HCT116 (cell line): ENCODE measurements around the gene TSKU. TPM values are rescaled to one million over a fixed set of nuclear protein-coding genes. Genes with fewer than 3 reads are reported as not detected.

ENCODE experiments used
- ATAC-seq: fragments of 200-7000 bp; cut with Tn5 transposase; 2 replicates; pipeline ENCODE4 v1.9.1; 2020; ENCODE audit warnings: mild to moderate bottlenecking, moderate library complexity
- BruUV-seq: library from RNA; stranded (reverse); fragments of 400-500 nt; replicated peaks from 2 replicates; lab custom pipeline; 2021; lab: Mats Ljungman, UMichigan
- CTCF ChIA-PET: fragments of 300-600 bp; sonication (Branson Sonifier 250); formaldehyde crosslinking; loops from one replicate; lab custom pipeline; 2021; ENCODE audit warnings: antibody characterized with exemption; lab: Charles Lee
- POLR2A ChIA-PET: fragments of 300-600, 350-600 bp; sonication (Branson Sonifier 250); formaldehyde crosslinking; loops from one replicate; lab custom pipeline; 2021; ENCODE audit warnings: antibody characterized with exemption; lab: Charles Lee
- RAD21 ChIA-PET, 2 experiments: fragments of 300-600 bp; sonication (Branson Sonifier 250); formaldehyde crosslinking; loops; one replicate each; lab custom pipeline; 2023; ENCODE audit warnings: low total read pairs in 2 of 2; ENCODE audit not compliant: uncharacterized antibody in 2 of 2, unreplicated experiment in 2 of 2, low non-redundant PET in 1 of 2; lab: Charles Lee
- DNase-seq: peaks from one replicate; pipeline ENCODE4 v3.0.0-alpha.2; 2010; ENCODE audit warnings: low read depth, low spot score
- H2AFZ ChIP-seq: fragments of 200-600 bp; shearing (Covaris generic), sonication (generic); 2 replicates; pipeline ENCODE4 v1.6.1; 2017; ENCODE audit warnings: low read depth, mixed run types, mixed read lengths, antibody characterized with exemption, low read length; ENCODE audit not compliant: poor library complexity, severe bottlenecking
- H3K27ac ChIP-seq: 2 replicates; pipeline ENCODE4 v1.5.1; 2012; ENCODE audit warnings: low read depth, low read length
- H3K27me3 ChIP-seq: fragments of 200-600 bp; sonication (generic); 2 replicates; pipeline ENCODE4 v1.6.1; 2016; ENCODE audit warnings: mixed run types, low read length, mixed read lengths; ENCODE audit not compliant: insufficient read depth
- H3K36me3 ChIP-seq, 2 experiments: fragments of 200-500 bp in 1 of 2; fragments of 200-600 bp in 1 of 2; sonication (Bioruptor generic) in 1 of 2; sonication (generic) in 1 of 2; 2 replicates each; pipeline versions ENCODE4 v1.5.1 to v1.6.1; 2014 to 2016; ENCODE audit warnings: low read length in 2 of 2, inconsistent platforms in 1 of 2, mixed read lengths in 1 of 2, mixed run types in 1 of 2; ENCODE audit not compliant: insufficient read depth in 2 of 2, control insufficient read depth in 1 of 2
- H3K4me1 ChIP-seq, 2 experiments: fragments of 200-600 bp in 1 of 2; sonication (generic) in 1 of 2; 2 replicates each; pipeline versions ENCODE4 v1.5.1 to v1.6.1; 2012 to 2017; ENCODE audit warnings: low read length in 2 of 2, inconsistent platforms in 1 of 2, mild to moderate bottlenecking in 1 of 2, mixed read lengths in 1 of 2, mixed run types in 1 of 2, moderate library complexity in 1 of 2; ENCODE audit not compliant: insufficient read depth in 2 of 2, control insufficient read depth in 1 of 2
- H3K4me2 ChIP-seq: fragments of 200-600 bp; sonication (generic); 2 replicates; pipeline ENCODE4 v1.6.1; 2017; ENCODE audit warnings: mixed run types, low read length, mixed read lengths
- H3K4me3 ChIP-seq, 2 experiments: fragments of 200-600 bp in 1 of 2; sonication (generic) in 1 of 2; replicated peaks in 1 of 2; 2 replicates each; pipeline ENCODE4 v1.5.1; 2011 to 2016; ENCODE audit warnings: low read length in 2 of 2, control low read depth in 1 of 2, low read depth in 1 of 2, mild to moderate bottlenecking in 1 of 2, mixed read lengths in 1 of 2, mixed run types in 1 of 2
- H3K79me2 ChIP-seq: fragments of 200-600 bp; sonication (generic); 2 replicates; pipeline ENCODE4 v1.6.1; 2017; ENCODE audit warnings: mild to moderate bottlenecking, mixed run types, low read length, moderate library complexity, mixed read lengths; ENCODE audit not compliant: insufficient read depth
- H3K9ac ChIP-seq: fragments of 200-600 bp; sonication (generic); 2 replicates; pipeline ENCODE4 v1.6.1; 2016; ENCODE audit warnings: low read length, mixed read lengths
- H3K9me2 ChIP-seq: fragments of 200-600 bp; sonication (generic), shearing (Covaris generic); 2 replicates; pipeline ENCODE4 v1.6.1; 2017; ENCODE audit warnings: mixed run types, mild to moderate bottlenecking, moderate library complexity; ENCODE audit not compliant: insufficient read depth
- H3K9me3 ChIP-seq, 2 experiments: fragments of 200-500 bp in 1 of 2; fragments of 200-600 bp in 1 of 2; sonication (Bioruptor generic) in 1 of 2; sonication (generic) in 1 of 2; 2 replicates each; pipeline ENCODE4 v1.6.1; 2014 to 2017; ENCODE audit warnings: low read length in 2 of 2, mixed read lengths in 2 of 2, inconsistent platforms in 1 of 2, low read depth in 1 of 2, mild to moderate bottlenecking in 1 of 2, mixed run types in 1 of 2, moderate library complexity in 1 of 2; ENCODE audit not compliant: control insufficient read depth in 1 of 2, insufficient read depth in 1 of 2
- H4K20me1 ChIP-seq: fragments of 200-600 bp; sonication (generic), shearing (Covaris generic); 2 replicates; pipeline ENCODE4 v1.6.1; 2017; ENCODE audit warnings: mixed run types, mild to moderate bottlenecking, moderate library complexity; ENCODE audit not compliant: insufficient read depth
- CTCF ChIP-seq, 3 experiments: fragments of 200-600 bp in 1 of 3; sonication (generic) in 1 of 3; IDR thresholded peaks in 2 of 3; conservative IDR thresholded peaks in 1 of 3; 2 replicates each; pipeline ENCODE4 v1.5.1; 2012 to 2017; ENCODE audit warnings: low read depth in 2 of 3, low read length in 2 of 3, antibody characterized with exemption in 1 of 3, borderline replicate concordance in 1 of 3, control low read depth in 1 of 3, mild to moderate bottlenecking in 1 of 3, mixed read lengths in 1 of 3, mixed run types in 1 of 3, moderate library complexity in 1 of 3; ENCODE audit not compliant: insufficient read depth in 1 of 3
- EGR1 ChIP-seq: IDR thresholded peaks from 2 replicates; pipeline ENCODE4 v1.6.1; 2012; ENCODE audit warnings: low read depth
- ELF1 ChIP-seq: IDR thresholded peaks from 2 replicates; pipeline ENCODE4 v1.6.1; 2012; ENCODE audit warnings: low read depth, borderline replicate concordance
- EZH2 ChIP-seq: fragments of 200-600 bp; sonication (generic); IDR thresholded peaks from 2 replicates; pipeline ENCODE4 v1.6.1; 2017; ENCODE audit warnings: antibody characterized with exemption, mixed run types
- EZH2phosphoT487 ChIP-seq: fragments of 200-600 bp; IDR thresholded peaks from 2 replicates; pipeline ENCODE4 v1.6.1; 2018; ENCODE audit warnings: antibody characterized with exemption, borderline replicate concordance
- FOSL1 ChIP-seq: IDR thresholded peaks from 2 replicates; pipeline ENCODE4 v1.6.1; 2012; ENCODE audit warnings: low read depth
- JUND ChIP-seq: IDR thresholded peaks from 2 replicates; pipeline ENCODE4 v1.6.1; 2012
- MAX ChIP-seq: IDR thresholded peaks from 2 replicates; pipeline ENCODE4 v1.6.1; 2012
- POLR2A ChIP-seq: IDR thresholded peaks from 2 replicates; pipeline ENCODE4 v1.7.0; 2011; ENCODE audit warnings: borderline replicate concordance; ENCODE audit not compliant: insufficient read depth, insufficient read length; ENCODE audit errors: extremely low read depth
- POLR2AphosphoS5 ChIP-seq: IDR thresholded peaks from 2 replicates; pipeline ENCODE4 v1.6.1; 2011; ENCODE audit warnings: mild to moderate bottlenecking, low read depth, low read length, moderate library complexity
- REST ChIP-seq: IDR thresholded peaks from 2 replicates; pipeline ENCODE4 v1.6.1; 2012; ENCODE audit warnings: low read depth
- SIN3A ChIP-seq: IDR thresholded peaks from 2 replicates; pipeline ENCODE4 v1.6.1; 2012; ENCODE audit warnings: low read depth
- ZBTB33 ChIP-seq: IDR thresholded peaks from 2 replicates; pipeline ENCODE4 v1.6.1; 2011; ENCODE audit warnings: mild to moderate bottlenecking, low read length, moderate library complexity; ENCODE audit not compliant: insufficient replicate concordance; ENCODE audit errors: extremely low read depth
- ZFX ChIP-seq: fragments of 450-650 bp; IDR thresholded peaks from 2 replicates; pipeline ENCODE4 v1.6.1; 2017
- ZNF274 ChIP-seq: fragments of 200-500 bp; sonication (Bioruptor generic); IDR thresholded peaks from 2 replicates; pipeline ENCODE4 v1.6.1; 2014; ENCODE audit warnings: mild to moderate bottlenecking, low read depth, low read length, inconsistent platforms
- intact Hi-C: fragments of 100-400 bp; cut with micrococcal nuclease; formaldehyde crosslinking; loops from 2 replicates; pipeline ENCODE4 v1.10.0; 2022
- total RNA-seq: library from RNA; stranded (reverse); gene quantifications from one replicate; pipeline ENCODE4 v1.2.1, GENCODE V29; 2021; ENCODE audit not compliant: unreplicated experiment

TSKU gene
- total RNA-seq, 1 experiment from 2014 or later = 21.9 TPM

- DNase-seq = no peak
- no peak overlapping the region for H2AFZ ChIP-seq
- intact Hi-C loops = loop anchor here (5.0 kb wide), 1 partner anchor 221 kb away; the partner anchor contains the start of gene B3GNT6
- no peaks in the 10 kb centered on the region for H3K9me2 ChIP-seq
- TF ChIP-seq ZFX (no peak), SIN3A (no peak), REST (no peak), CTCF (IDR thresholded peaks at IDR 0.05 in 2 of 3, conservative IDR thresholded peaks at IDR 0.05 in 1 of 3; ENCODE audit: borderline replicate concordance in 1 of 3, insufficient read depth in 1 of 3, low read depth in 2 of 3, low read length in 2 of 3) (no peak), EZH2phosphoT487 (no peak), MAX (no peak), FOSL1 (no peak), ELF1 (no peak), JUND (no peak), POLR2AphosphoS5 (no peak), POLR2A (no peak), EZH2 (no peak), EGR1 (no peak), ZNF274 (no peak), ZBTB33 (no peak)
- no TSS peak for BruUV-seq
- H4K20me1 ChIP-seq = no peaks in the 10 kb centered on the region
- no peak for ATAC-seq
- ChIA-PET RAD21 (no interaction called here), CTCF (interaction anchor here (1.4 kb wide), 1 partner anchor 109 kb away, joined by 5 read pairs; no protein-coding TSS in a partner anchor), POLR2A (no interaction called here)
- H3K9ac ChIP-seq = no peak overlapping the region
- H3K4me1 ChIP-seq = peaks cover 0 to 3% of the 10 kb centered on the region in 2 experiments; a peak in 2 of 4 replicates
- H3K27ac ChIP-seq = no peak overlapping the region
- no peaks in the 10 kb centered on the region for H3K36me3 ChIP-seq
- no peaks in the 10 kb centered on the region for H3K27me3 ChIP-seq
- no peak overlapping the region for H3K4me3 ChIP-seq
- no peak overlapping the region for H3K4me2 ChIP-seq
- no peaks in the 10 kb centered on the region for H3K79me2 ChIP-seq
- peaks cover 0 to 9% of the 10 kb centered on the region in 2 experiments; a peak in 2 of 4 replicates for H3K9me3 ChIP-seq
These were observed 28.1 kb downstream of the TSKU start for GRCh38 chr11:76811259-76811658.
